ENCODE data around the gene GPR157.
"Not testable (repeated sequence)": the region's sequence is repeated elsewhere in the genome, so short reads cannot be mapped to it uniquely, and the experiment has no call there.

- TF ChIP-seq CTCF (conservative IDR thresholded peaks at IDR 0.05; ENCODE audit: low read length); EZH2phosphoT487 (IDR thresholded peaks at IDR 0.05; ENCODE audit: borderline replicate concordance, low read depth, low read length): not testable (repeated sequence)
Observed at GRCh38 chr1:9093996-9094595, 34.8 kb downstream of the GPR157 start.
